Caki2 (cell line): ENCODE results near the gene DUS1L. TPM values are rescaled to one million over a fixed set of nuclear protein-coding genes. Genes with fewer than 3 reads are reported as not detected.

ENCODE experiments used
- DNase-seq: peaks from one replicate; pipeline ENCODE4 v3.0.0-alpha.2; 2015; ENCODE audit warnings: low read depth
- in situ Hi-C: cut with HindIII; loops from 2 replicates; pipeline ENCODE4 v1.10.0; 2016; ENCODE audit warnings: low sequenced_read_pairs, low pct_unique_long_range_greater_than_20kb, mixed read lengths
- total RNA-seq: library from RNA; depleted of rRNA; stranded (reverse); fragments of >200 nt; shearing (Covaris generic); gene quantifications from 2 replicates; pipeline ENCODE4 v1.2.3, GENCODE V29; 2014; ENCODE audit warnings: low replicate concordance; rRNA removed

Gene DUS1L
- total RNA-seq, 1 experiment from 2014 or later = 126 TPM

DNA sequence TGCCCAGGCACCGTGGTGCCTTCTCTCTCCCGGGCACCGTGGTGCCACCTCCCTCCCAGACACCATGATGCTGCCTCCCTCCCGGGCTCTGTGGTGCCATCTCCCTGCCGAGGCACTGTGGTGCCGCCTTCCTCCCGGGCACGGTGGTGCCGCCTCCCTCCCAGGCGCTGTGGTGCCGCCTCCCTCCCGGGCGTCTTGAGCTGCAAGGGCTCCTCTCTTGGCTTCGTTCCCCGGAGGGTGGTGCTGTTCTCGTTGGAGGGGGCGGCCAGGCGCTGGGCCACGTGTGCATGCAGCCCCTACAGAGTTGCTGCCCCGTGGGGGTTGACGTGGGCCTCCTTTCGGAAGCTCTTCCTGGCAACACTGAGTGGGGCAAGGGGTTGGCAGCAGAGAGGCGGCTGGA lies 51.2 kb downstream of the DUS1L start:
- no peak for DNase-seq
- in situ Hi-C loops = no loop called here

DNA sequence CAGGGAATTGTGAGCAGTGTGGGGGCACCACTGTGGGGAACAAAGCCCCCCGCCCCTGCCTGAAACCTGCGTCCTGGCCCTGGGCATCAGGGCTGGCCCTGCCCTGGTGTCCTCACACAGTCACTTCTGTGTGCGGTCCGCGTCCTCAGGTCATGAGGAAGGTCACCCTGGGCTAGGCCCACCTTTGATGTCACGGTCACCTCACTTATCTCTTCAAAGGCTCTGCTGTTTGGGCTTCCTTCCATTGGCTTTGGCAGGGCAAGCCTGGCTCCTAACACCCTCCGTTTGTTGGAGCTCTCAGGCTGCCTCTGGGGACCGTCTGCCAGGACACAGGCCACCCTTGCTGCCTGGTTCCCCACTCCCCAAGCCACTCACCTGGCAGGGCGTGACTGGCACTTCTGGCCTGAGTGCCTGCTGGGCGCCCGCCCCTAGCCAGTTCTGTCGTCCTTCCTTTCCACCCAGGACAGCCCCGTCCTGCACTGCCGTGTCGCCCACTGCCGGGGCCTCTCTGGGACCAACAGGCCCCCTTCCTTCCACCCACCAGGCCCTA lies 51.8 kb downstream of the DUS1L start:
- in situ Hi-C loops = no loop called here
- DNase-seq = no peak

DNA sequence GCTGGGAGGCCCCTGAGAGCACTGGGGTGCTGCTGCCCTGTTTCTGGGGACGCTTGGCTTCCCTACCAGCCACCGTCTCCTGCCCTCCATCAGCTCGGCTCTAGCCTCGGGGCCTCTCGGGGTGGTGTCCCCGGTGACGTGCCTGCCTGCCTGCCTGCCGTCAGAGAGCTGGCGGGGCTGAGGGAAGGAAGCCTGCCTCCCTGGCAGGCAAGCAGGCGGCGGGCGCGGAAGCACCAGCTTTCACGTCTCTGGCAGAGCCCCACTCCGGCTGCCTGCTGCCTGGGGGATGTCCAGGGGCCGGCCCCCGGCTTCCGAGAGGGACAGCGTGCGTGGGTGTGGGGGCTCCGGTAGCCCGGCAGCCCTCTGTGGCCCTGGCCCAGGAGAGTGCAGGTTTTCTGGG lies 52.3 kb downstream of the DUS1L start:
- in situ Hi-C loops = no loop called here
- DNase-seq = no peak

DNA sequence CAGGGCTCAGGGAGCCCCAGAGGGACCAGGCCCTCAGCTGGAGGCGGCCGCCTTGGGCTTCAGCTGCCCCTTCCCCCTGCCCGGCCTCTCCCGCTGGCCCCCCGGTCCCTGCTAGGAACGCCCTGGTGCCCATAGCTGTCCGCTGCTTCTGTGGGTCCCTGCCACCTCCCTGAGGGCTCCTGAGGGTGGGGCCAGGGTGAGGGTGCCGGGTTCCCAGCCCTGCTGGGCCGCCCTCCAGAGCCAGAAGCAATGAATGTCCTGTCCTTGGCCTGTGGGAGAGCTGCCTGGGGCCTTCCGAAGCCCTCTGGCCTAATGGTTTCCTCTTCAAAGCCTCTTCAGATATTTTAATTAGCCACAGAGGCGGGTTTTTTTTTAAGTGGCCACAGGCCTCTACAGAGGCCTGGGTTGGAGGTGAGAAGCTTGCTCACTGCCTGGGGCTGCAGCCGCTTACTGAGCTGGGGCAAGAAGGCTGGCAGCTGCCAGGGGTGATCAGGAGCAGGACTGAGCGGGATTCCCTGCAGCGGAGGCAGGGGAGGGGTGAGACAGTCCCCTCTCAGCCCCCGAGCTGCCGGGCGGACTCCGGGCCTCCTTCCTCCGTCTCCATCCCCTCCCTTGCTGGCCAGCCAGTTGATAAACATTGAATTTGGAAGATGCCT lies 52.8 kb downstream of the DUS1L start:
- no peak for DNase-seq
- in situ Hi-C loops = no loop called here

DNA sequence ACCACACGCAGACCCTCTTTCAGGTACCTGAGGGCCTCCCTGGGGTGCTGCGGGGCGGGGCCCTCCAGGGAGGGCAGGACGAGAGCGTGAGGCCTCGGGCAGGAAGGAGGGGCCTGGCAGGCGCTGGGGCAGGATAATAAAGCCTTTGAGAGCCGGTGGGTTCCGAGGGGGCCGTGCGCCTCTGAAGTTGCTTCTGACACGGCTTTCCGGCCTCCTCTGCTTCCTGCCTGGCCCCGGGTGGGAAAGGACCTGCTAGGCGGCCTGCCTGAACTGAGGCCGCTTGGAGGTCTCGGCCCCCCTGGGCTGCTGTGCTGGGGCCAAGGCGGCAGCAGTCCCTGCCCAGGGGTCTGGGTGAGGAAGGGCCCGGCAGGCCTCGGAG lies 53.4 kb downstream of the DUS1L start:
- in situ Hi-C loops = no loop called here

DNA sequence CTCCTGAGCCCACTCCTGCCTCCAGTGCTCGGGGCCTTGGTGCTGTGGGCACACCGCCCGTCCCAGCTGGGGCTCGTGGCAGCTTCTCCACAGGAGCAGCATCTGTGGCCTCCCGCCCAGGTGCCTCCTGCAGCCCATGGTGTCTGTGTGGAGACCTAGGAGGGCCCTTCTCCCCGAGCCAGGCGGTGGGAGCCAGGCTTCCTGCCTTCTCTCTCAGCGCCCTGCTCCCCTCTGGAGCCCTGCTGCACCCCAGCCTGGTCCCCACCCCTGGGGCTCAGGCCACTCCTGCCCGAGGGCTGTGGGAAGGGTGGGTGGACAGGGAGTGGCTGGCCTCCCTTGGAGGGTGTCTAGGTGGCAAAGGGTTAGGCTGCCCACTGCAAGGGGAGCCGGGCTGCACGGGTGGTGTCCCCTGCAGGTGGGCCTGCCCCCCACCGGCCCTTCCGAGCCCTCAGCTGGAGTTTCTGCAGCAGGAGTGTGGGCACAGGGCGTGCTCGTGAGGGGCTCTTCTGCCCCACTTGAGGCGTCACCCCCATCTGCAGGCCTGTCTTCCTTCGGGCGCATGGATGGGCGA lies 53.9 kb downstream of the DUS1L start:
- no peak for DNase-seq
- in situ Hi-C loops = no loop called here

More for the DNA sequence above, 53.4 kb downstream of the DUS1L start:
- no peak for DNase-seq

DNA sequence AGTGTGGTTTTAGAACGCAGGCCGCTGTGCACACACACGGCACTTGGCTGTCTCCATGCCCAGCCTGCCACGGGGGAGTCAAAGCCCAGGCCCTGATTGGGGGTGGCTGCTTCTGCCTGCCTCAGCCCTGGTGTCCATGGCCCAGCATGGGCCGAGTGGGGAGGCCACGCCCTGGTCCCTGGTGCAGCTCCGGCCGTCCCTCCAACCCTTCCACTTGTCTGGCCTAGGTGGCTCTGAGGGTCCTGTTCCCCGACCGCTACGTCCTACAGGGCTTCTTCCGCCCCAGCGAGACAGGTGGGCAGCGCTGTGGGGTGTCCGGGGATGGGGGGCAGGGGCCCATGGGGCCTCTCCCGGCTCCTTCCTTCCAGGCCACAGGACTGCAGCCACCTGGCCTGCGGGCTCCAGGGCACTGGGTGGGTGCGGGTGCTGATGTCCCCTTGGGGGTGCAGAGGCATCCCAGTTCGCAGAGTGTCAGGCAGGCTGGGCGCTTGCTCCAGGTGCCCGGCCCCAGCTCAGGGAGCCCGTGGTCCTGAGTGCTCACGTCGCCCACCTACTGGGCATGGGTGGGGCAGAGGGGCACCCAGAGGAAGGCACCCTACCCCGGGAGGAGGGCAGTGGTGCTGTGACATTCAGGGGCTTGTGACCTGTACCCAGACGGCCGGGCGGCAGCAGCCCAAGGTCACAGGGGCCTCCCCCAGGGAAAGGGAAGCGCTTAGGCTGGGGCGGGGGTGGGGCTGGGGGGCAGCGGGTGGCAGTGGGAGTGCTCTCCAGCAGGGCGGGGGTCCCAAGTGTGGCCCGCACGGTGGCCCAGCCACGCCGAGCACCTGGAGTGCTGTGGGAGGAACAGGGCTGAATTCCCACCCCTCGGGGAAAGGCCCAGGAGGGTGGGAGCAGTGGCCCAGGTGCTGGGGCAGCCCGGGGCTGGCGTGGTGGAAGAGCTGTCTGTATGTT lies 54.8 kb downstream of the DUS1L start:
- in situ Hi-C loops = no loop called here
- DNase-seq = no peak

DNA sequence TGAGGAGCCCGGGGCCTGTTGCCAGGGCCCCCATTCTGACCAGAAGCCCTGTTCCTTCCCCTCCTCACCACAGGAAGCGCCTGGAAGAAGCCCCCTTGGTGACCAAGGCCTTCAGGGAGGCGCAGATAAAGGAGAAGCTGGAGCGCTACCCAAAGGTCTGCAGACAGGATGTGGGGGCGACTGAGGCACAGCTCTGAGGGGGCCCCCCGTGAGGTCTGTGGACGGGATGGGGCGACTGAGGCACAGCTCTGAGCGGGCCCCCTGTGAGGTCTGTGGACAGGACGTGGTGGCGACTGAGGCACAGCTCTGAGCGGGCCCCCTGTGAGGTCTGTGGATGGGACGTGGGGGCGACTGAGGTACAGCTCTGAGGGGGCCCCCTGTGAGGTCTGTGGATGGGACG lies 56.2 kb downstream of the DUS1L start:
- in situ Hi-C loops = no loop called here
- no peak for DNase-seq

DNA sequence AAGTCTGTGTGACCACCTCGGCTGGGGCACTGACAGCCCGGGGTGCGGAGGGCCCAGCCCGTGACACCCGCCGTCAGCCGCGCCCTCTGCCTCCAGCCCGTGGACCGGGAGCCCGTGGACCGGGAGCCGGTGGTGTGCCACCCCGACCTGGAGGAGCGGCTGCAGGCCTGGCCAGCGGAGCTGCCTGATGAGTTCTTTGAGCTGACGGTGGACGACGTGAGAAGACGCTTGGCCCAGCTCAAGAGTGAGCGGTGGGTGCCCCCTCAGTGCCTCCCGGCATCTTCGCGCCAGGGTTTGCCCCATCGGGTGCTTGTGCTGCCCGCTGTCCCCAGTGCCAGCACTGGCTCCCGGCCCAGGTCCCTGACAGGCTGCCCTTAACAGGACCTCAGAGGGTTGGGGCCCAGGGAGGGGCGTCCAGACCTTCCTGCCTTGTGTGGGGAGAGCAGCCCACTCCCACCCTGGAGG lies 56.6 kb downstream of the DUS1L start:
- DNase-seq = no peak
- in situ Hi-C loops = no loop called here

DNA sequence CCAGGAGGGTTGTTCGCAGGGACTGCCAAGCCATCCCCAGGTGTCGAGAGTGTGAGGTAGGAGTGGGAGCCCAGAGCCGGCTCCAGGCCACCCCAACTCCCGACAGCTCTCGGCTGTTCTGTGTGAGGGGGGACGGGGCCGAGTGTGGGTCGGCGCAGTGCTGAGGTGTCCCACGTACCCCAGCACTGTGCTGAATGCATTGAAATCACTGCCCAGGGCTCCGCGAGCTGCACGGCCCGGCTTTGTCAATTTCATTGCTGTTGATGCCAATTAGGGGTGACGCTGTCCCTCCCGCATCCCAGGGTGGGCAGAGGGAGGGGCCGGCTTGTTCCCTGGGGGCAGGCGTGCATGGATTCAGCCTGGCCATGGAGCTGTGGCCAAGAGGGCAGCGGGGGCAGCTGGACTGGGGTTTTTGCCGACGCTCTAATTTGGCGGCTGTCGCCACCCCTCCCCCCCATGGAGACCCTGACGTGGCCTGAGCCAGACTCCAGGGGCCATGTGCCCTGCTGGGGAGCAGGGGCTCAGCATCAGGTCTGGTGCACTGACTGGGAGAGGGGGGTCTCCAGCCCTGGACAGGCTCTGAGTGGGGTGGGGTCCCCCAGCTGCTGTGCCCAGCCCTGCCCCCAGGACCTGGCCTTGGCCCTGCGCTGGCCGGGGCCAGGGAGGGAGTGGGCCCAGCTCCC lies 57.2 kb downstream of the DUS1L start:
- in situ Hi-C loops = no loop called here
- no peak for DNase-seq

Other genes starting within 250 kb of the DUS1L start
- 24.7 and 30.9 TPM in 2 replicates for gene MCRIP1, start 232.5 kb downstream of the DUS1L start, total RNA-seq
- gene PPP1R27, start 230.8 kb downstream of the DUS1L start, total RNA-seq = not detected in 2 replicates
- 653 and 796 TPM in 2 replicates for gene P4HB, start 205.3 kb downstream of the DUS1L start, total RNA-seq
- gene ARHGDIA, start 194.5 kb downstream of the DUS1L start, total RNA-seq = 117 and 146 TPM in 2 replicates
- gene ALYREF, start 174.2 kb downstream of the DUS1L start, total RNA-seq = 279 and 312 TPM in 2 replicates
- gene ANAPC11, start 174.1 kb downstream of the DUS1L start, total RNA-seq = 220 and 309 TPM in 2 replicates
- gene NPB, start 163.6 kb downstream of the DUS1L start, total RNA-seq = 0.07 and 5.4 TPM in 2 replicates
- 26.2 and 59.9 TPM in 2 replicates for gene PCYT2, start 154.4 kb downstream of the DUS1L start, total RNA-seq
- gene SIRT7, start 147.6 kb downstream of the DUS1L start, total RNA-seq = 46.1 and 67.8 TPM in 2 replicates
- gene MAFG, start 138.1 kb downstream of the DUS1L start, total RNA-seq = 45.2 and 67.3 TPM in 2 replicates
- gene PYCR1, start 128.5 kb downstream of the DUS1L start, total RNA-seq = 272 and 283 TPM in 2 replicates
- not detected in 2 replicates for gene MYADML2, start 118.6 kb downstream of the DUS1L start, total RNA-seq
- not detected in 2 replicates for gene NOTUM, start 104.6 kb downstream of the DUS1L start, total RNA-seq
- gene ASPSCR1, start 88.2 kb downstream of the DUS1L start, total RNA-seq = 48.7 and 62.8 TPM in 2 replicates
- 157 and 162 TPM in 2 replicates for gene CENPX, start 42.9 kb downstream of the DUS1L start, total RNA-seq
- 40.3 and 51.4 TPM in 2 replicates for gene LRRC45, start 42.5 kb downstream of the DUS1L start, total RNA-seq
- 22.1 and 40.0 TPM in 2 replicates for gene RAC3, start 34.1 kb downstream of the DUS1L start, total RNA-seq
- gene DCXR, start 28.1 kb downstream of the DUS1L start, total RNA-seq = 56.6 and 98.4 TPM in 2 replicates
- 62.4 and 68.5 TPM in 2 replicates for gene RFNG, start 14.0 kb downstream of the DUS1L start, total RNA-seq
- 154 and 160 TPM in 2 replicates for gene GPS1, start 13.9 kb downstream of the DUS1L start, total RNA-seq
- gene FASN, start 32.4 kb upstream of the DUS1L start, total RNA-seq = 58.4 and 64.6 TPM in 2 replicates
- gene CCDC57, start 147.0 kb upstream of the DUS1L start, total RNA-seq = 8.4 and 10.8 TPM in 2 replicates
- gene SLC16A3, start 163.2 kb upstream of the DUS1L start, total RNA-seq = 589 and 677 TPM in 2 replicates
- gene CSNK1D, start 207.9 kb upstream of the DUS1L start, total RNA-seq = 73.2 and 80.4 TPM in 2 replicates